HG03139 (cell line): Measurements from ENCODE around the gene RCSD1.
A peak's percentile ranks its signal among the peaks of the same experiment; 100 is the strongest.
"Not testable (repeated sequence)": the region's sequence is repeated elsewhere in the genome, so short reads cannot be mapped to it uniquely, and the experiment has no call there.

Source experiments
- ATAC-seq: cut with Tn5 transposase; IDR thresholded peaks from one replicate; pipeline ENCODE4 v1.9.1; 2021; ENCODE audit not compliant: unreplicated experiment

The RCSD1 gene

GRCh38 chr1:167710836-167711235 lies 80.8 kb downstream of the RCSD1 start:
- no peak for ATAC-seq

GRCh38 chr1:167711797-167712196 lies 81.8 kb downstream of the RCSD1 start:
- ATAC-seq: no peak

GRCh38 chr1:167713330-167714081 lies 83.5 kb downstream of the RCSD1 start:
- no peak for ATAC-seq

- ATAC-seq: peak; percentile 43
Observed at GRCh38 chr1:167714098-167714438, 84.0 kb downstream of the RCSD1 start.

GRCh38 chr1:167714439-167715156 lies 84.6 kb downstream of the RCSD1 start:
- ATAC-seq: peak; percentile 46

DNA sequence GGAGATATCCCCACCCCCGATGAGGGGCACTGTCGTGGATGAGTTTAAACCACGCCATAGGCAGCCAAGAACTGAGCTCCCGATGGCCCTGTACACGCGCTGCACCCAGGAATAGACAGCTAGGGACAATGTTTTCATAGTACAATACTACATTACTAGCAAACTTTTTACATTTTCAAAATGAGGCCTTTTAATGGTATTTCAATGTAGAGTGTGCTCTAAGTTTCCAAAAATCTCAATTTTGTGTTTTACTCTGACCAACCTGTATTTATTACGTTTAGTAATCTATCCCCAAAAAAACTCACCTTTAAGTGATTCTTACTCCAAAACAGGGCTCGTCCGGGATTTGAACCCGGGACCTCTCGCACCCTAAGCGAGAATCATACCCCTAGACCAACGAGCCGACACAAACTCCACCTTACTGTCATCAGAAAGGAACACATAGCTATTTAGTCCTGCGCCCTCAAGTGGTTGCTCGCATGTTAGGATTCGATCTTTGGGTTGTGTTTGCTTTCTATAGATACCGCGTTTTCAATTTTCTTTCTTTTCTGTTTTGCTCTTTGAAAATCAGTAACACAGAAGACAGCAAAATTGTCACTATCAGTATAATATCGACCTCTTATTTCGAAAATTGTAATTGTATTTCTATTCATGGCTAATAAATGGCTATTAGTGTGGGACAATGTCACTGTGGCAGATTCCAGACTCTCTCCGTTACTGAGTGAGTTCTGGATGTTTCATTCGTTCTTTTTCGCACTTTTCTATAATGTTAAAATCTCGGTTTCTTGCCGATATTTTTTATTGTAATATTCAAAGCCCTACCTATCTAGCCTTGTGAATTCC lies 85.3 kb downstream of the RCSD1 start:
- peak; percentile 30 for ATAC-seq

DNA sequence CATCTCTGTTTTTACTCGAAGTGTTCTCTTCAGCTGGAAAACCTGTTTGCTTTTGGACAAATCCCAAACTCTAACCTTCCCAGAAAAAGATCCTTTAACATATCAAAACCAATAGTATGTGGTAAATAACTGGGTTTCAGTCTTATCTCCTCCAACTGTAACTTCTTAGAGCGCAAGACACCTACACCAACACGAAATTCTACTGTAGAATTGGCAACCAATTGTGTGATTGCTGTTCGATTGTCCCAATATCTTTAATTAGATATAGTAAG lies 85.9 kb downstream of the RCSD1 start:
- no peak for ATAC-seq

GRCh38 chr1:167717351-167717750 lies 87.3 kb downstream of the RCSD1 start:
- ATAC-seq: no peak

DNA sequence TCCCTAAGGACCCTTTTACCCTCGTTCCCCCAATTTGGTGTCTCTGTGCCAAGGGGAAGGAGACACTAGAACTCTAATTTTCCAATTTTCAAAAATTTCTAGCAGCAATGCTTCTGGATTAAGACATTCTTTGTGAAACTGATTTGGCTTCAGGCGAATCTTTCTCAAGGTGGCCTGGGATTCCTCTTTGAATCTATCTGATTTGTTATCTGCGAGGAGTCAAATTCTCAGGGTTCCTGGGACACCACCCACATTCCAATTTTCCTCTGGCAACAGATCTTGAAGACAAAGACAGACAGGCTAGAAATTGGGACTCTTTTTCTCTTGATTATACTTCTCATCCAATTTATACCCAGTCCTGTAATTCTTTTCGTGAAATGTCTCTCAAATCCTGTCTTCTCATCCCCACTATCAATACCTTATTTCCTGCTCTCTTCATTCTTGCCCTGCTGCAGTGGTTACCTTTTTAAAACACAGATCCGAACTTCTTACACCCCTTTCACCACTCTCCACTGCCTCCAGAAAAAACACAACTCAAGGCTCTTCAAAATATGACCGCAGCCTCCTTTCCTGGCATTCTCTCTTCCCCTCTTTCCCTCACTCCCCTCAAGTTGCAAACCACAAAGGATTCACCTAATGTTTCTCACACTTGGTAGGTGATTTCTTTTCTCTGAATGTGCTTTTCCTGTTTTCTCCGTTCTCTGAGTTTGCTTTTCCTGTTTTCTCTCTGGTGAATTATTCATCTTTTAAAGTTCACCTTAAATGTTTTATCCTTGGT lies 89.1 kb downstream of the RCSD1 start:
- ATAC-seq: no peak

DNA sequence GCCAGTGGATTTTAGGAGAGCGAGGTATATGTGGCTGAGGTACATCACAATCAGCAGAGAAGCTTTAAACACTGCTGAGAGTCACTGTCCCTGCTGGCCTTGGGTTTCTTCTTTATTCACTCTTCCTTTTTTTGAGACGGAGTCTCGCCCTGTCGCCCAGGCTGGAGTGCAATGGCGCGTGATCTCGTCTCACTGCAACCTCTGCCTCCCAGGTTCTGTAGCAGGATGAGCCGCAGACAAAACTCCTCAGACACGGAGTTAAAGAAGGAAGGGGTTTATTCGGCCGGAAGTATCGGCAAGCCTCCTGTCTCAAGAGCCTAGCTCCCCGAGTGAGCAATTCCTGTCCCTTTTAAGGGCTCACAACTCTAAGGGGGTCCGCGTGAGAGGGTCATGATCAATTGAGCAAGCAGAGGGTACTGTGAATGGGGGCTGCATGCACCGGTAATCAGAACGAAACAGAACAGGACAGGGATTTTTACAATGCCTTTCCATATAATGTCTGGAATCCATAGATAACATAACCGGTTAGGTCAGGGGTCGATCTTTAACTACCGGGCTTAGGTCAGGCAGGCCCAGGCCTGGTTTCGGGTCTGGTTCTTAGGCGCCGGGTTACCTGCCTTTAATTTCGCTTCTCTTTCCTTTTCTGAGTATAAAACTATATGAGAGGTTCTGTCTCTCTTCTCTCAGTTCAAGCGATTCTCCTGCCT lies 89.8 kb downstream of the RCSD1 start:
- ATAC-seq: not testable (repeated sequence)

- ATAC-seq: no peak
Observed at GRCh38 chr1:167720965-167721616, 91.1 kb downstream of the RCSD1 start.

GRCh38 chr1:167721617-167722151 lies 91.7 kb downstream of the RCSD1 start, which contains the start of gene MPZL1:
Gene MPZL1, plus strand, starts transcription at chr1:167721982. Its CDS starts 170 bp downstream, at chr1:167722152.
- peak; percentile 89 for ATAC-seq

- ATAC-seq: peak; percentile 23
Observed at GRCh38 chr1:167722152-167722869, 92.3 kb downstream of the RCSD1 start.

GRCh38 chr1:167722870-167723251 lies 92.8 kb downstream of the RCSD1 start:
- ATAC-seq: no peak

DNA sequence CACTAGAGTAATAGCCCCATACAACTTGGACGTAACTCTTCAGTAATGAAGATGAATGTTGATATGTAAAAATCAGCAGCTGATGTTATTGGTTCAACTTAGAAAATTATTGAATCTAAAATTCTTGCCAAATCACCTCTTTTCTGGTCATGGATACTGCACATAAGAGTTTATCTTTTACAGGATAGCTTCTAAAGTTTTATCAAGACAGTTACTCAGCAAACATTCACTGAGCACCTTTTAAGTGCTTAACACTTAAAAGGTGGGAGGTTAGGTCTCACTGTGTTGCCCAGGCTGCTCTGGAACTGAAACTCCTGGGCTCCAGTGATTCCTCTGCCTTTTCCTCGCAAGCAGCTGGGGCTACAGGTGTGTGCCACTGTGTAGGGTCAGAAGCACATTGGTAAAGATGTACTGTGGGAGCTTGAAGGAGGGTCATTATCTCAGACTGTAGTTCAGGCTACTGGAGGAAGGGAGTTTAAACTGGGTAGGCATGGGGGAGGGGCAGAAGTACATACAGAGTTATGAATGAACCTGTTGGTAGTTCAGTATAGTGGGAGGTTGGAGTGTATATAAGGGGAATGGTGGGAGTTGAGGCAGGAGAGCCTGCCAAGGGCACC lies 93.8 kb downstream of the RCSD1 start:
- ATAC-seq: no peak

DNA sequence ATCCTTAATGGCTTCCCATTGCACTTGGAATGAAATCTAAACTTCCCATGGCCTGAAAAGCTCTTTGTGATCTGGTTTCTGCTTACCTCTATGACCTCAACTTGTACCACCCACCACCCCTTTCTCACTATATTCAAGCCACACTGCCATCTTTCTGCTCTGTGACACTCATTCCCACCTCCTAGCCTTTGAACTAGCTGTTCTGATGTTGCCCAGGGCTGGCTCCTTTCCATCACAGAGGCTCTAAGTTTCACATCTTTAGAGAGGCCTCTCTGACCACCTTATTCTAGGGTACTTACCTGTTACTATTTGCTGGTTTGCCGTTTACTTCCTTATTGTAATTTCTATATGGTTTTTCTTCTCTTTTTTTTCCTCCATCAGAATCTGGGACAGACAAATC lies 96.0 kb downstream of the RCSD1 start:
- ATAC-seq: no peak

- no peak for ATAC-seq
Observed at GRCh38 chr1:167728818-167729410, 98.9 kb downstream of the RCSD1 start.

- no peak for ATAC-seq
Observed at GRCh38 chr1:167734227-167734626, 104.2 kb downstream of the RCSD1 start.
